Measurements from ENCODE around the gene KRTAP6-3.

The KRTAP6-3 gene

GRCh38 chr21:30577766-30578165 is 14.5 kb upstream of the KRTAP6-3 start:
- no peak for TF ChIP-seq CTCF (IDR thresholded peaks at IDR 0.05)

DNA sequence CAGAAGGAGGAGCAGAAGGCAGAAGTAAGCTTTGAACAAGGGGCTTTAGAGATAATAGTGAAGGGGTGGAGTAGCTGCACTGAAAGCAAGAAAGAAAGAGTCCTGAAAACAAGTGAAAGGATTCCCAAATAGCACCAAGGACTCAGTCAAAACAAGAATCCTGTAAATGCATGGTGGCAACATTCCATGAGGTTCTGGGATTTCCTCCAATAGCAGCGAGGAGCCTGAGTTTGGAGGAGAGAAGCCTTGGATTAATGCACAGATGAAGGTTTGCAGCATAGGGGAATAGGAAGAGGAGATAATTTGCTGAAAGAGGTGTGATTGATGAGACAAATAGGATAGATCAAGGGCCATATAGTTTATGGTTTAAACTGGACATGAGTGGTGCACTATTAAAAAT is 12.9 kb upstream of the KRTAP6-3 start:
- TF ChIP-seq CTCF (IDR thresholded peaks at IDR 0.05): no peak

GRCh38 chr21:30580132-30580531 is 12.1 kb upstream of the KRTAP6-3 start:
- no peak for TF ChIP-seq CTCF (IDR thresholded peaks at IDR 0.05)

DNA sequence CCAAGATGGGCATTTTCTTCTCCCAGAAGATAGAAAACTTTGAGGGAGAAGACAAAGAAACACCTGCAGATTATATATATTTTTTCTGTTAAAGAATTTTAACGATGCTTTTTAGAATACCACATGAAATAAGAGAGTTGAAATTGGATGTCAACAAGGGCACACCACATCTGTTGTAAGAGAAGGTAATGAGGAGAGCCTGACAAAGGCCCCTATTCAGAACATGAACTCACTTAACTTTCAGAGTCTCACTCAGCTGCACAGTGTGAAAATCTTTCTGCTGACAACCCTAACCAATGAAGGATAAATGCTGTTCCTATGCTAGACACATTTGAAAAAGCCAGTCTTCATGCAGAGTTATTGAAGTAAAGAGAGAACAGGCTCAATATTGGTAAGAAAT is 9.4 kb upstream of the KRTAP6-3 start:
- no peak for TF ChIP-seq CTCF (IDR thresholded peaks at IDR 0.05)

DNA sequence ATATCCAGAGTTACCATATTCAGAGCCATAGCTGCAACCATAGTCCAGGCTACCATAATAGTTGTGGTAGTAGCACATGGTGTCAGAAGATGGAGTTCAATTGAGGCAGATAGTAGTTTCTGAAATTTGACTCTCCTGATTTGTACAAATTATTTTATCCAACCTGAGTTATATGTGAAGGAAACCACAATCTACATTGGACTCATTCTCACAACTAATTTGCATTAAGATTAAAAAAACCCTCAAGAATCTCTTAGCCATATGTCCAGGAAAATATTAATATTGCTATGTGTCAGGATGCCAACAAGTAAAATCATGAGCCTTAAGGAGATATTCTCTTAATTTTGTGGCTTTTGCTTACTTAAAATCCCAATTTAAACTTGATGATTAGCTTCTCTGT is 1.9 kb upstream of the KRTAP6-3 start, which contains the start of gene KRTAP22-2:
TSS of gene KRTAP22-2 (minus strand) at position 101 of the 400 bp plus-strand sequence.
- no peak for TF ChIP-seq CTCF (IDR thresholded peaks at IDR 0.05)

DNA sequence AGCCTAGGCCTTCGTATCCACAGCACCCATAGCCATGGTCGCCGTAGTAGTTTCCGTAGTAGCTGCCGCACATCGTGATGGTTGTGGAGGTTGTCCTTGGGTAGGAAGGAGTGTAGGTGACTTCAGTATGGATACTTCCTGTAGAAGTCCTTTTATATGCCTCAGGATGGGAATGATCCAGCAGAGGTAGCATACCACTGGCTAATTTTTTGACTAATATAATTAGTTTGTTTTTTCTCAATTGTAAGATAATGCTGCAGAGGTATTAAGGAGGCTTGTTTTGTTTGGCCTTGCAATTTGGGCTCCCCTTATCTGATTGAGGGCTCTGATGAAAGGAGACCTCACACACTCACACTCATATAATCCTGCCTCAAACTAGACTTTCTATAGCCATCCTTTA is 6.6 kb downstream of the KRTAP6-3 start, which contains the start of gene KRTAP6-2:
TSS of gene KRTAP6-2 (minus strand) at position 101 of the 400 bp plus-strand sequence. CDS start at position 73, 28 bp downstream.
- no peak for TF ChIP-seq CTCF (IDR thresholded peaks at IDR 0.05)

DNA sequence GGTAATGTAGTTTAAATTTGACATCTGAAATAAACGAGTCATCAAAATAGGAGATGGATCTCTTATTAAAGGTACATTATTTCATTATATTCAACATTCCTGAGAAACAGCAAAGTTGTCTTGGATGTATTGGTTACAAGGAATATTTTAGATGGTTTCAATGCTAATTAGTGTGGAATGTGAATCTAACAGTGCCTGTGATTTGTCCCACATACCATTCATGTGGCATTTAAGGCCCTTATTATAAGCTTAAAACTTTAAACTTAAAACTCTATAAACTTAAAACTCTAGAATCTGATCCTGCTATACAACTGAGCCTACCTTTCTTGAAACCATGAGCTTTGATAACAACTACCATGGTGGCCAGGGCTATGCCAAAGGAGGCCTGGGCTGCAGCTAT is 8.5 kb downstream of the KRTAP6-3 start, which contains the start of gene KRTAP22-1:
TSS of gene KRTAP22-1 (plus strand) at position 301 of the 400 bp plus-strand sequence.
- no peak for TF ChIP-seq CTCF (IDR thresholded peaks at IDR 0.05)

GRCh38 chr21:30605968-30606367 is 13.7 kb downstream of the KRTAP6-3 start:
- no peak for TF ChIP-seq CTCF (IDR thresholded peaks at IDR 0.05)

Data from LNCAP (cell line).